ENCODE measurements around the gene FCHSD1.

Gene FCHSD1

DNA sequence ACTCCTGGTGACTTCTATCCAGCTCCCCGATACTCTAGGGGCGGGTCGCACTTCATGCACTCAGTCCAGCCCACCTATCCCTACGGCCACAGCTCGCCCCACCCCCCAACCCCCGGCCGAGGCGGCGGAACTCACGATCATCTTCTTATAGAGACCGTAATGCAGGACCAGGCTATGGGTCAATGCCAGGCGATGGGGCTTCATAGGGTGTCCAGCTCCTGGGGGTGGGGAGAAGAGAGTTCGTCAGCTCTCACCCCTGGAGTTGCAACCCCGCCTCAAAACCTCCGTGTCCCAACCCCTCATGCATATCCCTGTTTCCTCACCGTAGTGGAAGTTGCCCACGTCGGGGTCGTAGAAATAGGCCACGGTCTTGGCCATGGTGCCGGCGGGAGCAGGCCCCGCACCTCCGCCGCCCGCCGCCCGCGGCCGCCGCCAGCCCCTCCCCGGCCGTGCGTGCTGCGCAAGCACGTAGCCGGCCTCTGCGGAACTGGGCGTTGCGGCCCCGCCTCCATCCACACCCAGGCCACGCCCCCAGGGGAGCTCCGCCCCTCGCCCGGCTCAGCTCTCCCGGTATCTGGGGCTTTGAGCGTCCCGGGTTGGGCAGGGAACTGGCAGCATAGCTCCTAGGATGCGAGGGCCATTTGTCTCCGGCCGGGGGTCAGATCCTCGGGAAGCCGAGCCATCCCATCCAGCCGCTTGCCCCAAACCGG is 14.7 kb downstream of the FCHSD1 start, which contains the start of the genes HDAC3 and RELL2:
Gene HDAC3, minus strand, starts transcription at position 437 of the 710 bp plus-strand sequence. Its CDS starts 59 bp downstream, at position 378.
Gene RELL2, plus strand, starts transcription at position 585 of the 710 bp plus-strand sequence. CDS start 1,229 bp downstream, outside the sequence.
- peak; percentile 92 for ATAC-seq
- TF ChIP-seq ZNF565 (CRISPR knock-in tag; conservative IDR thresholded peaks at IDR 0.05; ENCODE audit: low read depth) (no peak), ESRRG (CRISPR knock-in tag; IDR thresholded peaks at IDR 0.05) (no peak), CSRNP3 (CRISPR knock-in tag; IDR thresholded peaks at IDR 0.05) (no peak), ZFP30 (CRISPR knock-in tag; IDR thresholded peaks at IDR 0.05) (no peak), BACH2 (CRISPR knock-in tag; IDR thresholded peaks at IDR 0.05; ENCODE audit: borderline replicate concordance) (no peak), ISL1 (CRISPR knock-in tag; IDR thresholded peaks at IDR 0.05) (no peak), PATZ1 (CRISPR knock-in tag; IDR thresholded peaks at IDR 0.05; ENCODE audit: borderline replicate concordance) (no peak), ZNF70 (CRISPR knock-in tag; IDR thresholded peaks at IDR 0.05) (no peak)
- TF ChIP-seq, protein P1, sequence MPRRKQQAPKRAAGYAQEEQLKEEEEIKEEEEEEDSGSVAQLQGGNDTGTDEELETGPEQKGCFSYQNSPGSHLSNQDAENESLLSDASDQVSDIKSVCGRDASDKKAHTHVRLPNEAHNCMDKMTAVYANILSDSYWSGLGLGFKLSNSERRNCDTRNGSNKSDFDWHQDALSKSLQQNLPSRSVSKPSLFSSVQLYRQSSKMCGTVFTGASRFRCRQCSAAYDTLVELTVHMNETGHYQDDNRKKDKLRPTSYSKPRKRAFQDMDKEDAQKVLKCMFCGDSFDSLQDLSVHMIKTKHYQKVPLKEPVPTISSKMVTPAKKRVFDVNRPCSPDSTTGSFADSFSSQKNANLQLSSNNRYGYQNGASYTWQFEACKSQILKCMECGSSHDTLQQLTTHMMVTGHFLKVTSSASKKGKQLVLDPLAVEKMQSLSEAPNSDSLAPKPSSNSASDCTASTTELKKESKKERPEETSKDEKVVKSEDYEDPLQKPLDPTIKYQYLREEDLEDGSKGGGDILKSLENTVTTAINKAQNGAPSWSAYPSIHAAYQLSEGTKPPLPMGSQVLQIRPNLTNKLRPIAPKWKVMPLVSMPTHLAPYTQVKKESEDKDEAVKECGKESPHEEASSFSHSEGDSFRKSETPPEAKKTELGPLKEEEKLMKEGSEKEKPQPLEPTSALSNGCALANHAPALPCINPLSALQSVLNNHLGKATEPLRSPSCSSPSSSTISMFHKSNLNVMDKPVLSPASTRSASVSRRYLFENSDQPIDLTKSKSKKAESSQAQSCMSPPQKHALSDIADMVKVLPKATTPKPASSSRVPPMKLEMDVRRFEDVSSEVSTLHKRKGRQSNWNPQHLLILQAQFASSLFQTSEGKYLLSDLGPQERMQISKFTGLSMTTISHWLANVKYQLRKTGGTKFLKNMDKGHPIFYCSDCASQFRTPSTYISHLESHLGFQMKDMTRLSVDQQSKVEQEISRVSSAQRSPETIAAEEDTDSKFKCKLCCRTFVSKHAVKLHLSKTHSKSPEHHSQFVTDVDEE (CRISPR knock-in tag; IDR thresholded peaks at IDR 0.05): no peak
- TF ChIP-seq, protein P2, sequence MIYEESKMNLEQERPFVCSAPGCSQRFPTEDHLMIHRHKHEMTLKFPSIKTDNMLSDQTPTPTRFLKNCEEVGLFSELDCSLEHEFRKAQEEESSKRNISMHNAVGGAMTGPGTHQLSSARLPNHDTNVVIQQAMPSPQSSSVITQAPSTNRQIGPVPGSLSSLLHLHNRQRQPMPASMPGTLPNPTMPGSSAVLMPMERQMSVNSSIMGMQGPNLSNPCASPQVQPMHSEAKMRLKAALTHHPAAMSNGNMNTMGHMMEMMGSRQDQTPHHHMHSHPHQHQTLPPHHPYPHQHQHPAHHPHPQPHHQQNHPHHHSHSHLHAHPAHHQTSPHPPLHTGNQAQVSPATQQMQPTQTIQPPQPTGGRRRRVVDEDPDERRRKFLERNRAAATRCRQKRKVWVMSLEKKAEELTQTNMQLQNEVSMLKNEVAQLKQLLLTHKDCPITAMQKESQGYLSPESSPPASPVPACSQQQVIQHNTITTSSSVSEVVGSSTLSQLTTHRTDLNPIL (CRISPR knock-in tag; IDR thresholded peaks at IDR 0.05; ENCODE audit: low read depth): no peak

DNA sequence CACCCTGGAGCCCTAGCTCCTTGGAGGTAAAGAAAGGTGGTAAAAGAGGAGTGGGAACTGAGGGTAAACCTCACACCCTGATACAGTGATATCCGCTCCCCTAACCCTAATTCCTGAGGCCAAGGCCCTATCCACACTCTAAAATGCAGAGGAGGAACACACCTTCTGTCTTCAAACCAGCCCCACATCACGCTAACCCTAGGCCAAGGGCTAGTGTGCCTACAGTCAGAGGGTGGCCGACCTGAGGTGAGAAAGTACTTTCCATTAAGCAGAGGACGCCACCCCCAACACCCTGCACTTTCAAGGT is 15.2 kb downstream of the FCHSD1 start:
- no peak for TF ChIP-seq RARB (CRISPR knock-in tag; IDR thresholded peaks at IDR 0.05)
- TF ChIP-seq ESRRG (CRISPR knock-in tag; IDR thresholded peaks at IDR 0.05): no peak
- TF ChIP-seq PATZ1 (CRISPR knock-in tag; IDR thresholded peaks at IDR 0.05; ENCODE audit: borderline replicate concordance): no peak
- no peak for ATAC-seq

DNA sequence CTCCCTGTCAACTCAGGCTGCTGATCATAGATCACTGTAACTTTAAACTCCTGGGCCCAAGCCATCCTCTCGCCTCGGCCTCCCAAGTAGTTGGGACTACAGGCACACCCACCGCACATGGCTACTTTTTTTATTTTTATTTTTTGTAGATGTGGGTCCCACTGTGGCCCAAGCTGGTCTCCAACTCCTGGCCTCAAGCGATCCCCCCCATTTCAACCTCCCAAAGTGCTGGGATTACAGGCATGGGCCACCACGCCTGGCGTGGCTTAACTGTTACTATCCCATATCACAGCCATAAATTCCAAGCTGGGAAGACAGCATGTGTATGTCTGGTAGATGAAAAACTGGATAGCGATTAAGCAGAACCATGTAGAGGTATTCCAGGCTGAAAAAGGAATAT is 15.6 kb downstream of the FCHSD1 start:
- TF ChIP-seq ZNF565 (CRISPR knock-in tag; conservative IDR thresholded peaks at IDR 0.05; ENCODE audit: low read depth) (no peak), PATZ1 (CRISPR knock-in tag; IDR thresholded peaks at IDR 0.05; ENCODE audit: borderline replicate concordance) (no peak), ISL1 (CRISPR knock-in tag; IDR thresholded peaks at IDR 0.05) (no peak), PPARA (CRISPR knock-in tag; IDR thresholded peaks at IDR 0.05; ENCODE audit: borderline replicate concordance) (no peak), ZFP3 (CRISPR knock-in tag; IDR thresholded peaks at IDR 0.05) (no peak), BACH2 (CRISPR knock-in tag; IDR thresholded peaks at IDR 0.05; ENCODE audit: borderline replicate concordance) (no peak), ZFP30 (CRISPR knock-in tag; IDR thresholded peaks at IDR 0.05) (no peak), RARB (CRISPR knock-in tag; IDR thresholded peaks at IDR 0.05) (no peak), ZC3H10 (CRISPR knock-in tag; IDR thresholded peaks at IDR 0.05) (no peak), ESRRG (CRISPR knock-in tag; IDR thresholded peaks at IDR 0.05) (no peak)
- ATAC-seq: no peak

Measured in SK-N-SH treated with all-trans-retinoic acid at 6 μM for 48 hours (cell line).